ENCODE results near the gene TBX15.

TBX15 gene

DNA sequence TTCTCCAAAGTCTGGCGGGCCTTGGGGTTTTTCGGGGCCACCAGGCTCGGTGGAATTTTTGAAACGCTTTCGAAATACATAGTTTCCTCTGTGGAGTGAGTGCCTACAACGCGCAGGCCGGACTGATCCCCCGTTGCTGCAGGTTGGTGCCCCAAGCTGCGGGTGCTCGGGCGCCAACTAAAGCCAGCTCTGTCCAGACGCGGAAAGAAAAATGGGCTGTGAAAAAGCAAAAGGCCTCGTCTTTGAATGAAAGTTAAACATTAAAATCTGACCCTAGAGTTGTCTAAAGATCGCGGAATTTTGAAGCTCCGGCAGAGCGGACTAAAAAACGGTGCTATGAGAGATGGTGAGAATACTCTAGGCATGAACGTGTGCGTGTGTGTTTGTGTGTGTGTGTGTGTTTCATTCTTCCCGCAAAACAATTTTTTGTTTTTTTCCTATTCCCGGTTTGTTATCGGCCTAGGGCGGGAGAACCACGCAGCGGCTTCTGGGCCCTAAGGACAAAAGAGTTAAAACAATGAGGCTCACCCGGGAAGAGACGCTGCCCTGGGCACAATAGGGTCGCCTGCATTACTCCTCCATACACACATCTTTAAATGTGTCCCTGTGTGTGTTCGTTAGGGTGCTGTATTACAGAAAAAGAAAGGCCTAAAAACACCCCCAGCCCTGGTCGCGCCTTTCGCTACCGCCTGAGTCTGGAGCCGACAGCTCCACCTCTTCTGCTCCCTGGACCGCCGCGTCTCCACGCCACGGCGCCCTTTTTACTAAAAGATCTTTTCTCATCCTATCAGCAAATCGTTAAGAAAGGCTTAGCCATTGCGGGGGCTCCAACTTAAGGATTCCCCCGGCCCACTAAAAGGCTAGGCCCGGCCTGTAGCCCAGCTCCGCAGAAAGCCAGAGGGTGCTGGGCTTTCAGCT, 3.2 kb downstream of the TBX15 start:
- DNase-seq: no peak

DNA sequence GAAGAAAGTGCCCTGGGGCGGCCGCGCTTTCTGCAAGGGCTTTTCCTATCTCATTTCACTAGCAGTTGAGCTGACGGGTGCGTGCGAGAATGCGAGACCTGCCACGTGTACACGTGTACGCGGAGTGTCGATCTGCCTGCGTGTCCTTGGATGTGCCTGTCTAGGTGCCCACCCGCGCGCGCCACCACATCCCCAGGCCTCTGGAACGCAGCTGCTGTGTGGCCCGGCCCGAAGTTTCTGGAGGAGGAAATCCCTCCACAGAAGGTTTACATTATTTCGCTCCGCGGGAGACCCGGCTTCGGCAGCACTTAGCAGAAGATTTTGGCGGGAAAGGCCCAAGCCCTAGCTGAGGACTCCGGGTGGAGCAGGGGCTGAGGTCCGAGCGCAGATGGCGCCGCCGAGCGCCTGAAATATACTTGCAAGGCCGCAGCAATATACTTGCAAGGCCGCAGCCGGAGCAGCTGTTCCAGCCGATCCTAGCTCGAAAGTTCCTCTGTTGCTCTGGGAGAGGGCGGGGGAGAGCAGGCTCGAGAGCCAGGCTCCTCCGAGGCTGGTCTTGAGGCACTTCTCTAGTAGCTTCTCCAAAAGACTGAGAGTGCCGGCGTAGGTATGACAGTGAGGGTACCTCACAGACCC, 3.9 kb downstream of the TBX15 start:
- no peak for DNase-seq

DNA sequence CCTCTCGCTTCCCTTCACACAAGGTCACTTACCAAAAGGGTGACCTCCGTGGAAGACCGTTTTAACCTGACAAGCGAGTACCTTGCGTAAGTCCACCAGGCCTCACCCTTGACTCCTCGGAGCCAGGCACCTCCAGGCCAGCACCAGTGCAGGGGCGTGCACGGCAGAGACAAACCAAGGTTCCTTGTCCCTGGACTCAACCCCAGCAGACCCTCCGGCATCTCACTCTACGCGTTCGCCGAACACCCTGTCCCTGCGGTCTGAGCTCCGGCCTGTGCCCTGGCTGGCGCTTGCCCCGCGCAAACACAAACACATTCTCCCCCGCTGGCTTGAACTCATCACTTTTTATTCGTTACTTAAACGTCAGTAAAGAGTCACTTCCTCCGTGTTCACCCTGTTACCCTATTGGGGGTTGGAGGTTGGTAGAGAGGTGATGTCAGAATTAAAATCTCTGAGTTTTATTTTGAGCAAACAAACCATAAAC, 4.5 kb downstream of the TBX15 start:
- DNase-seq: no peak

DNA sequence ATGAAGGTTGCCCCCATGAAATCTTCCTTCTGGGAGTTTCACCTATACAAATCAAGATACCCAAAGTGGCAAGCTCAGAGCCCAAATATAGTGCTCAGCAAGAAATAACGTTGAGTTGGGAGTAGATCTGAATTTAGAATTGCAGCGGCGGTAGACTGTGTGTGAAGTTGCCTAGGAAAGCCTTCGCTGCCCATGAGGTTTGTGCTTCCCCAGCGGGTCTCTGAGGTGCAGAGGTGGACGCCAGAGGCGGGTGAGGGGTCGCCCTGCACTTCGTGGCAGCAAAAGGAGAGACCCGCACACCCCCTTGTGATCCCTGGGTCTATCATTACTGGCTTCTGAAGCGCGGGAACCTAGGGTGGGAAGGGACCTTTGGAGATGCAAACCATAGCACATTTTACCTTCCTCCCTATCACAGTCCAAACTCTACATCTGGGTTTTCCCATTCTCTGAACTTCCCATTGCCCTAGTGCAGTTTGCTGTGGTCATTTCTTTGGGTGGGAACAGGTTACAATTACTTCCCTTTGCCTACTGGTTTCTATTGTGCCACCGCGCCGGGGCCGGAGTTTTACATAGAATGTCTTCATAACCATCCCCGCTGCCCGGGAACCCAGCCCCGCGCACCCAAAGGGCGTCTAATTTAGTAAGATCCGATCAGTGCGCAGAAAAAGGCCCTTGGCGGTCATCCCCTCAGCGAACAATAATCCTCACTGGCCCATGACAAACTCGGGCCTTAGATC, 5.2 kb downstream of the TBX15 start:
- DNase-seq: no peak

DNA sequence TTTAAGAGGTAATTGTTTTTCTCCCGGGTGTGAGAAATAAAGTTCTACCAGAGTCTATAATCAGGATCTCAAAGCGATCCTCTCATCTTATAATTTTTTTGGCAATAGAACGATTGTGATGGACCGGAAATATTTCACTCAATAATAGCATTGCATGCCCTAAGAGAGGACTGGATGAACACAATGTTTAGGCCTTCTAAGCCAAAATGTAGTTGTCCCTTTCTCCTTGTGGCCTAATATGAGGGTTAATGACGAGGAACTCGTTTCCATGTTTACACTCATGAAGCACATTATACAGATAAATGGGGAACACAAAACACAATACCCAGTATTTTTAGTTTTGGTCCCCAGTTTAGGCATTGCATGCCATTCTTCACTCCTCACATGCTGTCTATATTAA, 5.9 kb downstream of the TBX15 start:
- DNase-seq: no peak

DNA sequence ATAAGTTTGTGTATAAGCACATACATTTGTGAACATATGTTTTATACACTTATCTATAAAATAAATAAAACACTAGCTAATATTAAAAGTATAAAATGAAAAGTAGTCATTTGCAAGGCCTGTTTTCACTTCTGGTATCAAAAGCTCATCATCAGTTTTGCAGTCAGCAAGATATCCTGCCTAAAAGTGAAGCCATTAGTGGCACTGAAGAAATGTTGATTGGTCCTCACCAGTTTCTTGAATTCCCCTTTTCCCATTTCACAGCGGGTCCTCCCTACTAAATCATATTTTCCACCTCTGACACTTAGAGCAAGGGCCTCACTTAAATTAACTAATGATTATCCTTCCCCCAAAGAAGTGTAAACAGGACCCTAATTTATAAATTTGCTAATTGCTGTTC, 6.7 kb downstream of the TBX15 start:
- no peak for DNase-seq

DNA sequence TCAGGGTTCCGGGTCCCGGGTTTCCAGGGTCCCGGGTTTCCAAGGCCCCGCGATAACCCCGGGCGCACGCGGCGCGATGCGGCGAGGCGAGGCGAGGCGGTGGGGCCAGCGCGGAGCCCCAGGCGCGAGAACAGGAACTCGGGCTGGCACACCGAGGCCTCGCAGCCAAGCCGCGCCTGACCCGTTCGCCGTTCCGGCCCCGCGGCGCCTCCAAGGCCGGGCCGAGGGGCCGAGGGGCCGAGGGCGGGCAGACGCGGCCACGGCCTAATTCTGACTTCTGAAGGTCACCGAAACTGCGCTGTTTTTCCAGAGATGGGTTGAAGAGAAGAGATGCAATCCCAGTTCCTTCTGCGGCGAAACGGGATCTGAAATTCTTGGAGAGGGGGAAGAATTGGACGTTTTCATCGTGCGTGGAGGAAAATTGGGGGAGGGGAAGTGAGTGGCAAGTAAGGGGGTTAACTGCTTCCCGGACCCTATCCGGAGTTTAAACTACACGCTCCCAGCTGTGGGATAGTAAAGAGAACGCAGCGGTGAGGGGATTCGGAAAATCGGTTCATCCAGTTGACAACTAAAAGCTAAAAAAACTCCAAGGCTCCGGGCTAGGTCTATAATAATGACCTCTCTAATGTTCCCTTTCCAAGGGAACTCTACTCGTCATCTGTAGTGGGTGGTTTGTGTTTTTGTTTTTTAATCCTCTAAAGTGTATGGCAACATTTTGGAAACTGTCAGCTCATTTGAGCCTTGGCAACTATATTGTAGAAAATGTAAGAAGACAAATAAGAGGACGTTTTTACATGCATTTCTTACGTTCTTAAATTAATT, 8.2 kb downstream of the TBX15 start:
- no peak for DNase-seq

DNA sequence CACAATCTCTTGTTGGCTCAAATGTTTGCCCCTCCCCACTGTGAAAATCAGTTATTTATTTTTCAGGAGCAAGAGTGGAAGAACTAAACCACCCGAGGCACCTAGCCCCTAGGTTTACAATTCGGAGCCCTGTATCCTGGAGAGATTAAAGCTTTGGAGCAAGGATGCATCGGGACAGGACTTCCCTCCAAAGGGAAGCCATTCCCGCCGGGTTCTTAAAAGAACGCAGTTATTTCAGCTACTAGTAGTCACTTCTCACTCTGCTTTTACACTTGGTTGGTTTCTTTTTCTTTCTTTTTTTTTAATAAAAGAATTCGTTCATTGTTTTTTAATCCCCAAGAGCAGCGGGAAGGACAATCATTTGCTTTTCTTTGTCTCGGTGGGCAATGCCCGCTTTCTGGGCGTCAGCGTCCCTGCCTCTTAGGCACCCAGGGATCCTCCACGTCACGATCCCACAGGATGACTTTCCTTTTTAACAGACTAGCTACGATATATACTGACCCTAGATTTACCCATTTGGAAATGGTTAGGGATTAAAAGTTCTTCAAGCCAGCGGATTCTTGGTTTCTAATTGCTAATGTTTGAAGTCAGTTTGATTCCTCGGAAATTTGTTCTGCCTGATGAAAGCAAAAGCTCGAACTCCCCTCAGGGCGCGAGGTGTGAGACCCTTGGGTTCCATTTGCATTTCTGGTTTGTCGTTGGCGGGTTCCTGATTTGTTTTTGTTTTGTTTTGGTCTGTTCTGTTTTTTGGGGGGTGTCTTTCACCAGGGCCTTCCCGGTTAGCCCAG, 9.0 kb downstream of the TBX15 start:
- DNase-seq: no peak

DNA sequence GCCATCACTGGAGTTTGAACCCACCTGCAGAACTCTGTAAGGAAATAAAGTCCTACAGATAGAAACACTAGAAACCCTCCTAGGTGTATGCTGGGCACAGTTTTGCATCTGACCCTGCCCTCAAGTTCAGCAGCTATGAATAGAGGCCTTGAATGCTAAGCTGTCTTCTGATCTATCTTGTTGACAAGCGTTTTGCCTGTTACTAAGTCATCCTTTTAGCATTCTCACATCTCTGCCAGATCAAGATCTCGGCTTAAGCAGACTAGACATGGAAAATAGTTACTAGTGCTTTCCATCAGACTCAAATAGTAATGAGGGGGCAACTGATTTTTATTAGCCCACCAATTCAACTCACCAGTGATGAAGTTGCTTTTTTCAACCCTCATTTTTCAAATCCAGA, 10.5 kb downstream of the TBX15 start:
- no peak for DNase-seq

DNA sequence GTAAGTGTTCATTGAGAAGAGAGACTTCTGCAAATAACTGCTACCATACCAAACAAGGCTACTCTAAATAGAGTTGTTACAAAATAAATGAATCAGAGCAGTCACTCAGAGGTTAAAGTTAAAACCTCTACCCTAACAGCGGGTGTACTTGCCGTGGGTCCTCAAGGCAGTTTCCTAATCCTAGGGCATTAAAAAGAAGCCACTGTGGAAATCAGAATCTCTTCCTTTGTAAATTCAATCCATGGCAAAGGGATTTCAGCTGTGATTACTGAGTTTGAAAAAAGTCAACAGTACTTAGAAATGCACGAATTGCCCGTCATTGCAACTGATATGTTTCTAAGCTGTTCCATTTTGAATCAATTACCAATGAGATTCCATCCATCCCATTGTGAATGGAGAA, 13.5 kb downstream of the TBX15 start:
- DNase-seq: no peak

DNA sequence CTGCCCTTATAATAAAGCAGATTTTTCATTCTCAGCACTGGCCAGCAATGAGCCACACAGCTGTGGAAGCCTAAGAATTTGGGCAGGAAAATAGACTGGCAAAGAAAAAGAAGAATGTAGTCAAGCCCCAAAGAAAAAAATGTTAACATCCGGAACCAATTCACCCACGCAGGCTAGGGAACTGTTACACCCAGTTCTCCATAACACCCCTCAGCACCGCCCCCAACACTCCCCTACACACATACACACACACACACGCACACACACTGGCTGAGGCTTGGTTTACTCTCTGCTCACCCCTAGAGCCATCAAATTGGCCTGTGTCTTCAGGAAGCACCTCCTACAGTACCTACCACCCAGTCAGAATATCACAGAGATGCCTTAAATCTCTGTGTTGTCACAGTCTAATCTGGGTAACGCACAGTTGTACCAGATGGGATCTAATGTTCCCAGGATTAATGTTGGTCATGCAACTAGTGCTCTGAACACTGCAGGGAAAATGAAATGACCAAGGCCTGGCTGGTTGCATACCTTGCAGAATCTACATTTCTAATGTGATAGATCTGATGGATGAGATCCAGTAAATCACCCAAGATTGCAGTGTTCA, 14.5 kb downstream of the TBX15 start:
- no peak for DNase-seq

DNA sequence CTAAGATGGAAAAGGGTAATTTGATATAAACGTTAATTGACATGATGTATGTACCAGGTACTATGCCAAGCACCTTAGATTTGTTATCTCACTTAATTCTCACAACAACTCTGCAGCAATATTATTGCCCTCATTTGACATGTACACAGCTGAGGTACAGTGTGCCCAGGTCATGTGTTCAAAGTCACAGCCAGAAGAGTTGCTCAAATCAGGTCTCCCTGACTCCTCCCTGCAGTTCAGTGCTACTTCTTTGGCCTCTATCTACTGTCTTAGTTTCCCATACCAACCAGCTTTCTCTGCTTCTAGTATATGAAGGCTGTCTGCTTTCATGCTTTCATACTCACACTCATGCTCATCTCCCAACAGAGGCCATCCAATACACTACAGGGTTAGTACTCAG, 15.1 kb downstream of the TBX15 start:
- no peak for DNase-seq

DNA sequence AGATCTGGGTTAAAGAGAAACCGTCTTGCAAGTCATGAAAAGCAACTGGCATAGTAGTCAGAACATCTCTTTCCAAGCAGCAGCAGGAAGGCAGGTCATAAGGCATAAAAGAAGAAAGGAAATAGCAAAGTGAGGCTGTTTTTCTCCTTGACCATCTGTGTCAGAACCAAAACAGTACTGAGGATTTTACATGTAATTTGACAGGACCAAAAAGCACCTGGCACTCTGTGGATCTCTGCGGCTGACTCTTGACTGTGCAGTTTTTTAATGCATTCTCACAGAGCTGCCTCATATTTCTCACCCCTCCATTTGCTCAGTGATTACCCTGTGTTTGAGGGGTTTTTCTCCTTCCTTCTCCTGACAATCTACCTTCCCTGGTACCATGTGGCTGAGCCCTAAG, 17.7 kb downstream of the TBX15 start:
- DNase-seq: no peak

DNA sequence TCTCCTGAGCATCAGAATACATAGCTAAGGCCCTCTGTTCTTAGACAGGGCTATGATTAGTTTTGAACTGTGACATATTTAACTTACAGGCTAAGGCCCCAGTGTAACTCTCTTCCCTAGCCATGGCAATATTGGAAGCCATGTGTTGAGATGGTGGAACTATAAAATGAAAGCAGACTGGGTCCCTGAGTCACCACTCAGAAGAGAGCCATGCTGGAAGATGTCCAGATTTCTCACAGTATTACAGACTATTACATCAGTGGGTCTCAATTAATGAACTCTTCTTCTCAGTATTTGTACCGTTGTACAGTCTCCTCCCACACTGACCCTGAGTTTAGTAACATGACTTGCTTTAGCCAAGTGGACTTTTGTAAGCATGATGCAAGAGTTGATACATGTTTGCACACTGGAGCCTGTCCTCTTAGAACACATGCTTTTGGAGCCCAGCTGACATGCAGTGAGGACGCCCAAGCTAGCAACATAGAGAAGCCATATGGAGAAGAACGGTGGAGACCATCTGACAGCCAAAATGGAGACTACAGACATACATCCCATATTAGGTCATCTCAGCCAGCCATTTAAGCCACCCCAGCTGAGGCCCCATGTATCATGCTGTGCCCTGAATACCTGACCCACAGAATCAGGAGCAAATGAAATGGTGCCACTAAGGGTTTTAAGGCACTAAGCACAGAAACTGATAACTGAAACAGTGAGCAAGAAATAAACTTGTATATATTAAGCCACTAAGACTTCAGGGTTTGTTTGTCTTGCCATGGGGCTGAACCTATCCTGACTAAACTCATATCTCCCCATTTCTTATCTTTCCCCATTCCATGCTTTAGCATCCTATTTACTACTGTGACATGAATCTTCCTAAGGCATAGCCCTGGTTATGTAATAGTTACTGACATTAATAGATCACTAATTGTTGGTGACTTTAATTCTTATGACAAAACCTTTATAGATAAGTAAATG, 24.4 kb downstream of the TBX15 start:
- no peak for DNase-seq

DNA sequence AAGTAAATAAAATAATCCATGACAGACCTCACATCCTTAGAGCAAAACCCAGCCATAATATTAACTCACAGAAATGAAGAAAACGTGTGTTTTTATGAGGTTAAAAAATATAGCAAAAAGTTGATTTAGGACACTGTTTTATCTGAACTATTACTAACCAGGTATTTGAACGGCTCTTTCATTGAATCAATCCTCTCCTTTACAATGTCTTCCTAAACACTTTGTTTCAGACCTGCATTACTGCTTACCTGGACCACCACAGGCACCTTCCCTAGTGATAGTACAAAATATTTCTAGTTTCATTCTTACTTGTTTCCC, 25.0 kb downstream of the TBX15 start:
- DNase-seq: no peak

DNA sequence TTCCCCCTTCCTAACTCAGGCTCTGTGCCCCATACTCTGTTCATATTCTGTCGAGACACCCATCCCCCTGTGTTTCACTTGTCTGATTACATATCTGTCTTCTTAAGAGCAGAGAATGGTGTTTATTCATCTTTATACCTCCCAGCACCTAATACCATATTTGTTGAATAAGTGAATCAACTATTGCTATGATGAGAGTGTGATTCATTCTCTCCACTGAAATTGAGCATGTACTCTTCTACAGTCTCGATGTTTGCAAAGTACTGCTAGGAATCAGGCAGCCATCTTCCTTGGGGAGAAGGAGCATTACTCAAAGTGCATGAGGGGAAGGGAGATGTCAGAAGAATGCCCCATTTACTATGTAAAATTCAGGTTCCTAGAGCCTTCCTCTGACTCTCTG, 27.0 kb downstream of the TBX15 start:
- DNase-seq: no peak

DNA sequence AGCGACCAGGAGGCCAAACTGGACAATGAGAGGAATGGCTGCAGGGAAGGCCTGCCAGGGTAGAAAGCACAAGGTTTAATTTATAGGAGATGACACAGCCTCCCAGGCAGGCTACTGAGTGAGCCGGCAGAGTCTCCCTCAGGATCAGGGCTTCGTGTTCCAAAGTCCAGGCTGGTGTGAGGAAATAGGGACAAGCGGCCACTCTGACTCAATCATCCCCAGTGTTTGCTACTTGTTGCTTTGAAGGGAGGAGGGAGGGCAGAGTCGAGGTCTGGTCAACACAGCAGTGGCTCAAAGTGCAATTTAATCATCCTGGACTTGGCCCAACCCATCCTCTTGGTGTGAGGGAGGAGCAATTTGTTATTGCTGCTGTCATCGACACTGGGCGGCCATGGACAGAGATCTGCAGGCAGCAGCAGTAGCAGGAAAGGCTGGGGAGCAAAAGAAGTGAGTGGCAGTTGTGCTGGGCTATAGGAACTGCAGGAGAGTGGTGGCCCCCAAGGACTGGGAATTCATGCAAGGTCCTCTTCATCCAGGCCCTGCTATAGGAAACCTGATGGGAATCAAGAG, 27.5 kb downstream of the TBX15 start:
- no peak for DNase-seq

DNA sequence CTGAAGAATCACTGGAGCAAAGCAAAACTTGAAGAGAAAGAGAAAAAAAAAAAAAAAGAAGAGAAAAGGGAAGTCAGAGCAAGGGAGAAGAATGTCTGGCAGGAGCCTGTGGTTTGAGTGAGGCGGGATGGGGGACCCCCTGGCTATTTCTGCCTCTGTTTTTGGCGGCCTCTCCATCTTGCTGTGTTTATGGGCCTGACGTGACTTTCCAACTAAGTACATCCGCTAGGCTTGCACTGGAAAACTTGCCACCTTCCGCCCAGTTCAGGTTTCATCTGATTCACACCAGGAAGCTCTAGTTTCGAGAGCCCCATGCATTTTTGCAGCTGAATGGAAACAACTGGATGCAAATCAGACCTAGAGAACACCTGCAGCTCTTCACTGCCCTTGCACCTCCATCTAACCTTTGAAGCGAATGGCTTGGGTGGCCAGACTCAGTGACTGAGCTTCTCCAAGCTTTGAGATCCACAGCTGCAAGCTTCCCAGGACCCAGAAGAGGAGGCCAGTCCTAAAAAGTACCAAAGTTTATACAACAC, 28.0 kb downstream of the TBX15 start:
- DNase-seq: no peak

DNA sequence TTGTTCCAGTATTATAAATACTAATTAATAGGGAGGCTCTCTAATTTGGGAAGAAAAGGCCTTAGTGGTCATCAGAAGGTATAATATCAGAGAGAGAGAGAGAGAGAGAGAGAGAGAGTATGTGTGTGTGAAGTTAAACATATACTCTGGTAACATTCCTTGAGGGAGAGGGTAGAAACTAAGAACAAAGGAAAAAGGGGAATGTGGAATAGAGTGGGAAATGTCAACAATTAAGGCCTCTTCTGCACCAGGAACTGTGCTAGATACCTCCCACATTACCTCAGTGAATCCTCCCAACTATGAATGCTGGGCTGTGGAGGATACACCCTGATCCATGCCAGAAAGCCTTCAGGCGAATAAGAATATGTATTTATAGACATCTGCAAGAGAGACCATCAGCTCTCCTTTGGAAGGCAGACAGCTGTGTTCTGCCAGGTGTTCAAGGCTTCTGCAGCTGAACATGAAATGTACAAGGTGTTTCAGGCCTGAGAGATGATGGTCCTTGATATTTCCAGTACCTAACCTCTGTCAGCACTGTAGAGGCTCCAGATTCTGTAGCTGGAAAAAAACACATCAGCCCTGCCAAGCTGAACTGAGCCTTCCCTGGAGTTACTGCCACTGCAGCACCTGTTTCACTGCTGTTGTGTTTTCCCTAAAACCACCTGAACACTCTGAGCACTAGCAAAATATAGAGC, 29.1 kb downstream of the TBX15 start:
- no peak for DNase-seq

Data from suppressor macrophage treated with lipopolysaccharide for 4 hours (primary cell).